Measurements from ENCODE around the gene LYSMD2.
A peak's percentile ranks its signal among the peaks of the same experiment; 100 is the strongest.

LYSMD2 gene

DNA sequence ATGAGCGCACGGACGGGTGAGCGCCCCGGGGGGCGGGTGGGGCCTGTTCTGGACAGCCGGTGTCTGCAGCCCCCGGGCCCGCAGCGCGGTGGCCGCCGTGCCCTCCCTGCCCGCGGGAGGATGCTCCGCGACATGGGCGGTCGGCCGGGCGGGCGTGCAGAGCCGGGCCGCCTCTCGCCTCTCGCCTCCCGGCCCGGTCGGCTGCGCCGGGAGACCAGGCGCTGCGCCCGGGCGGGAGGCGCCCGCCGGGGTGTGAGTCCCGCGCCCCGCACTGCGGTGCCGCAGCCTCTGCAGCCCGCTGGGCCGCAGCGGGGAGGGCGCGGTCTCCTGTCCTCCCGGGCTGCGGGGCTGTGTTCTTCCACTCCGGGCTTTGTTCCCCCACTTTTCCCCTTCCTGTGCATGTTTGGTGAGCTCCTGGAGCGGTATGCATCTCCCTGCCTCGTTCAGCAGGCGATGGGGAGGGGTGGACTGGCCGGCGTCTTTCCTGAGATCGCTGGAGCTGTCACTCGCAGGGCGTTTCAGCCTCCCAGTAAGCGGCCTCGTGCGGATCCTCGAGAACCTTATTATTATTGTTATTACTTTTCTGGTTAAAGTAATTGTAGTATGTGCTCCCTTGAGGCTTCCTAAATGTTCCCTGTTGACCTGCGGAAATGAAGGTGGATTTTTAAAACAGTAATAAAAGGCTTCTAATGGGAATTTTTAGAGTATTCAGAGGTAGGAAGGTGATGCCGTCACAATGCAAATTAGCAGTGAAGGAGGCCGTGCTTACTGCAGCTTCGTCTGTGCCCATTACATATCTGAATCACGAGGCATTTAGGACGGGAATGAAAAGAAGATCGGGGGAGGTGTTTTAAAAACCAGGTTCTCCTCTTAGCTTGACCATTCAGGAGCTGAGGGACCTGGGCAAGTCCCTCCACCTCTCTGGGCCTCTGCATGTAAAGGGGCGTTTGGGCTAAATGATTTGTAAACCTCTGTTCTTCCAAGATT is 14.5 kb upstream of the LYSMD2 start:
- peak in 3 of 4 experiments; percentile 28 to 52 (median 40) for DNase-seq

DNA sequence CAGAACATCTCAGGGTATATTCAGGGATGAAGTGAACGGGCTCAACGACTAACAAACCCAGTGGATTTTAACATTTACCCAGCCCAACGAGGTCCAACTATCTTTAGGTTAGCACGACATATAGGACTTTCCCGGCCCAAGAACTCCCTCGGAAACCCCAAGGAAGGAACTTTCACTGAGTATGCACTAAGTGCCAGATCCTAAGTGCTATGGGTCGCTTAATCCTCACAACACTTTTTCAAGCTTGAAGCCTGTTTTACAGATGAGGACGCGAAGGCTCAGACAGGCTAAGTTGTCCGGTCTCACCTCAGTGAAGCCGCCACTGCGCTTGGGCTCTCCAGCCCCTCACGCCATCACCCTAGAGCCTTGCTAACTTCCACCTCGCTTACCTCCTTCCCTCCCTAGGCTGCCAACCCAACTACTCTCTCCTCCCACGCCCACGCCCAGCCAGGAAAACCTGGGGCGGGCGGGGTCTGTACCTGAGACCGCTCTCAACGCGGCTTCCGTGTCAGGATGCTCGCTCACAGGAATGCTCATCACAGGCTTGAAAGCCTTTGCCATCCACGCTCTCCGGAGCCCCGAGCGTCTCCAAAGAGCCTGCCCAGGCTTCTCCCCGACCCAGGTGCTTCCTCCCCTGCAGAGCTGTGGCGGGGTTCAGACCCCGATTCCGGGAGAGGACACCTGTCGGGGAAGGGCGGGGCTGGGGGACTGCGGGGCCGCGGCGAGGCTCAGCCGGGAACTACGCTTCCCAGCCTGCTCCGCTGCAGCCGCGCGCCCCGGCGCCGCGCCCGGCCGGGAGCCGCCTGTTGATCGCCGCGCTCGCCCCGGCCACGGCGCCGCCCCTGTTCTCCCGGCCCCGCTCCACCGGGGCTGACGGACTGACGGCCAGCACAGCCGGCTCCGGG is 13.6 kb upstream of the LYSMD2 start, which contains the start of gene TMOD2:
TMOD2 (plus strand) TSS at position 806 of the 905 bp plus-strand sequence. CDS start 14,845 bp downstream, outside the sequence.
- DNase-seq: peak in 3 of 4 experiments; percentile 36 to 80 (median 67)

DNA sequence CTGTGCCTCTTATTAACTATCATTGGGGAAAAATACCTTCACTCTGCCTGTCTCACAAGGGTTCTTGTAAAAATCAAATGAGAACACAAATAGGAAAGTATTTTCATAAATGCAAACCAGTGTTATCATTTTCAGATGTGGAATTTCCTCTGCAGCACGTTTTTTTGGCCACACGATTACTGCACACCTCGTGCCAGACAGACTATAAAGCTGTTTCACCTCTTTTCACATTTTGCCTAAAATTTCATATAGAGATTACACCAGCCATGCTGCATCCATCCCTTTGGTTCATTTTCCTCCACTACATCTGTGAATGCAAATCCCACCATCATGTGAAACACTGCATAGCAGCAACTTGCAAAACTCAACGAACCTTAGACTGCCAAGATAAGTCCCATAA is 12.7 kb upstream of the LYSMD2 start:
- DNase-seq: no peak

DNA sequence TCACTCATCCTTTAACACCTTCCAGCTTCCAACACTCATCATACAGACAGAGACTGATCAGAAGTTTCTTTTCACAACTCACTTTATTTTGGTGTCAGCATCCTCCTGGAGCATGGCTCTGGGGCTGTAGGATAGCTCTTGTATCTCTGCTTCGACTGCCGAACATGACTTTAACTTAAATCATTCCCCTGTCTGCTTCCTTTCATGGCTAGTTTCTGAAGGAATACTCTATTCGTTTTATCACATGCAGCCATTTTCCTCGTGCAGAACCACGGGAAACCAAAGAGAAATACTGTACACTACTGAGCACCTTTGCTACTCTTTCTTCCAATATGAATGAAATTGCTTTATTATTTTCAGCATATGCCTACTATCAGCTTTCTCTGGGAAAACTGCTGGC is 11.9 kb upstream of the LYSMD2 start:
- no peak for DNase-seq

DNA sequence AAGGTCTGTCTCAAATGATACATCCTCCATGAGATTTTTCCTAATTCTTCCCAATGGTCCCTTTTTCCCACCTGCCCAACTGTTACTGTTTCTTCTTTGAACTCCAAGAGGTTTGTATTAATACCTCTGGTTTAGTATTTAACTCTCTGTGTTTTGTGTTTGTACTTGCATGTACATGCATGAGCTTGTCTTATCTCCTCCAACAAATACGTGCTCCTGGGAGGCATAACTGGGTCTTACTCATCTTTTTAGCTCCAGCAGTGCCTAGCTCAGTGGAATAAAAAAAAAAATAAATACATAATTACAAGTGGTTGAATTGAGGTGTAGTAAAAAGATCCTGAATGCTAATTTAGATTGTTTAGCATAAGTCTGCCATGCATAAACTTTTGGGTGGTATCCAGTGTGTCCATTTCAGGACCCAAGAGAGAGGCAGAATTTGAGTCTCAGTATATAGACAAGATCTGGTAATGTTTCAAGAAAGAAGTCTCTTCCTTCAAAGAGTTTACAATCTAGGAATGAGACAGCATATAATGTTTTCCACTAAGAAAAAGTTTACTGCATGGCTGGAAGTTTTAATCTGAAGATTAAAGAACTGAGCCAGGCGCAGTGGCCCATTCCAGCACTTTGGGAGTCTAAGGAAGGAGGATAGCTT is 1.7 kb upstream of the LYSMD2 start:
- no peak for DNase-seq

DNA sequence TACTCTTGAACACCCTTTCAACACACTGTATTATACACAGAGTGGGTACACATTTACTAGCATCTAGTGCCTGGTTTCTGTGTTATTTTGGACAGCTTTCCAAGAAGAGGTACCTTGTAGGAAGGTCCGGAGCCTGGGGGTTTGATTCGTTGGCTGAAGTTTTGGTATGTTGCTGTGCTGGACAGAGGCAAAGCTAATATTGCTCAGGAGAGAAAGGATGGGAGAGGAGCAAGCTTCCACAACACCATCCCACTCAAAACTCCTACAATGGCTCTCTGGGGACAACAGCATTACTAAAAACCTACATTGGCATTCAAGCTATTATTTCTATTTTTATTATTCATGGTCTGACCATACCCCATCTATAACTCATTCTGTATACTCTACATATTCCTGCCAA is 1.1 kb upstream of the LYSMD2 start:
- DNase-seq: no peak

DNA sequence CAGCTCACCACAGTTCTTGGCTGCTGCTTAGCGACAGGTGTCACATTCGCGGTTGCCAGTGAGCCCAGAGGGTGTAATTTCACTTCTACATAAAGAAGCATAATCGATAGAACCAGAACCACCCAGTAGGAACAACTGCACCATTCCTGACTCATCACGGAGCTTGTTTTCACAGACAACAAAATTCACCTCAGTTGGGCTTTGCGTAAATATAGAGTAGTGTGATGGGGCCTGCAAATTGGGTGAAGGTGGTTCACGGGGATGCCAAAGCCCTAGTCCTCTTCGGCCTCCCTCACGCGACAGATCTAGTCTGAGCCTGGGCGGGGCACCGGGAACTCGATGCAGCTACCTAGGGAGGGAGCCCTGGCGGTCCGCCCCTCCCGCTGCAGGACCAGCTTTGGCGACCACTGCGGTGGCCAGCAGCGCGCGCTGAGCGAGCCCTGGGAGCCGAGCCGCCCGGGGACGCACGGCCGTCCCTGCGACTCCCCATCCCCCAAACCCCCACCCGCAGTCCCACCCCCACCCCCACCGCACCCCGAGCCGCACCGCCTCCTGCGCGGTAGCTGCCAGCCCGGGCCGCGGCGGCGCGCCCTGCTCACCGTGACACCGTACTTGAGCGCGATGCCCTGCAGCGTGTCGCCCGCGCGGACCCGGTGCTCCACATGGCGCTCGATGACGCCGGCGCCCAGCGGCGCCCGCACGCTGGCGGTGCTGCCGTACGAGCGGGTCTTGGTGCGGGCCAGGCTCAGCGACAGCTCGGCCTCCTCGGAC is 519 bp downstream of the LYSMD2 start:
- DNase-seq: peak in 2 of 4 experiments; percentile 26 to 69

DNA sequence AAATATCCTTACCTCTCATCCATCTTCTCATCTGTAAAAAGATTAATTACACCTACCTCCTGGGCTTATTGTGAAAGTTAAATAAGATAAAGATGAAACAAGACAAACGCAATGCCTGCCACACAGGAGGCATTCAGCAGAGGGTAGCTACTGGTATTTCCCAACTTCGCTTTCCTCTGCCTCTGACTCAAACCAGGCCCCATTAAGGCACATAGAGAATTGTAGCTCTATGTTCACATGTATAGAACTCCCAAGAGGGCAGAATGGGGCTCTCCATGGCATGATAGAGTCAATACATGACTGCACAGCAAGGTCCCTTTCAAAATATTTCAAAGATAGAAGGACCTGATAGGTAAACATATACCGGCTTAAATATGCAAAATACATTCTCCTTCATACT is 1.4 kb downstream of the LYSMD2 start:
- peak in 3 of 4 experiments; percentile 29 to 48 (median 46) for DNase-seq

DNA sequence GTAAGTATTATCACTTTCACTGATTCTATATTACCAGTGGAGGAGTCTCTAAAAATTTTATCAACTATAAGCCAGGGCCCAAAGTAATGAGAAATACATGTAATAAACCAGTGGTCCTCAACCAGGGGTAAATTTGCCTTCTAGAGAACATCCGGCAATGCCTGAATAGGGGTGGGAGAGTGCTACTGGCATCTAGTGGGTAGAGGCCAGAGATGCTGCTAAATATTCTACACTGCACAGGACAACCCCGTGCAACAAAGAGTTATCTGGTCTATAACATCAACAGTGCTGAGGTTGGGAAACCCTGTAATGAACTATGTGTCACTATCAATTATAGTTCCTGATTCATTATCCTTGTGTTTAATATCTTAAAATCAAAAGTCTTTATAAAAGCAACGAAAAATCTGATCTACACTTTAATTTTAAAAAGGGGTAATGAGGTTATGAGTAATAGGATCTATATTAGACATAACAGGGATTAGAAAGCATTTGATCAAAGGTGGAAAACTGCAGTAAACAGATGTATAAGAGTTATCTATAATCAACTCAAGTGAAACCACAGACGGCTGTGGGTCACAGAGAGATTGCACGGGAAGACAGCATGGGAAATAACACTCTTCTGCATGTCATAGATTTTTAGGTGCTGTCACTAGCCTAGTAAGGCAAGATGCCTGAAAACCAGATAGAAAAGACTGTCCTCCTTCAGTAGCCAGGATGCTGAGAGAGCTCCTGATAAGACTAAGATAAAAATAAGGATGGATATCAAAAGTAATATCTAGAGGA is 2.0 kb downstream of the LYSMD2 start:
- DNase-seq: peak in 2 of 4 experiments; percentile 7 to 17

DNA sequence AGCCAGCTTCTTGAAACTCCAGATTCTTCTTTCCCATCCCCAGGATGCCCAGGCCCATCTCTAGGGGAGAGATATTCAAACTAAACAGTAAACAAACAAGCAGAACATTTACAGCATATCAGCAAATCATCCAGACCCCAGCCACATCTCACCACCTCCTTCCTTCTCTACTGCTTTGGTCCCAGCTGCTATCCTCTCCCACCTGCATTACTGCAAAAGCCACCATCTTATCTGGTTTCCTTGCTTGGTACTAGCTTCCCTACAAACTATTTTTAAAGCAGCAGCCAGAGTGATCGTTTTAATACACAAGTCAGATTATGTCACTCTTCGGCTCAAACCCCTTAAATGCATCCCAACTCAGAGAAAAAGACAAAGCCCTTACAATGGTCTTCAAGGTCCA is 4.8 kb downstream of the LYSMD2 start:
- DNase-seq: no peak

DNA sequence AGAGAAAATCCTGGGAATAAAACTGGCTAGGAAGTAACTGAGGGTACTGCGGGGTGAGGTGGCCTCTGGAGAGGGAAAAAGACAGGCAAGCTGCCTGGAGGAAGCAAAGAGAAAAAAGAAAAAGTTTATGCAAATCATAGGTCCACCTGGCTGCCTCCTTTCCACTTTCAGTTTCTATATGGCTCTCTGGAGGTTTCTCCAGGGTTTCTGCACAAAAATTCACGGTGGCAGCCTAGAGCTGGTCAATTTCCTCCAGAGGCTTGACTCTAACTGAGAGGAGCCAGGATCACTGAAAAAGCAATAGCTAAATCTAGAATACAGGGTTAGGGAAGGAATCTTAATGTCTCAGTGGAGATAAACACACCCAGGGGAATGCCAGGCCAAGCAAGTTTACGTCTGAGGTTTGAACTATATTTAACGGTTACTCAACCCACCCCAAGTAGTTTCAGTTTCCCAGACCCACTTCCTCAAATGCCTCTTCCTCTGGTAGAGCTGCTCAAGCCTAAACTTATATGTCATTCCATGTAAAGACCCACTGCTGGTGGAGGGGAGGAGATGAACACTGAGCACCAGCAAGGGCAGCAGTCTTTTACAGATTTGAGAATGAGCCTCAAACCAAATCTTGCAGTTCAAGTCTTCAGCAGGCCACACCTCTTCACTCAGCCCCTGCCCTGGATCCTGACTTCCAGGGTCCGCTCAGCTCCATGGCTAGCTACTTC is 5.7 kb downstream of the LYSMD2 start:
- peak; percentile 80 to 94 (median 88) for DNase-seq

DNA sequence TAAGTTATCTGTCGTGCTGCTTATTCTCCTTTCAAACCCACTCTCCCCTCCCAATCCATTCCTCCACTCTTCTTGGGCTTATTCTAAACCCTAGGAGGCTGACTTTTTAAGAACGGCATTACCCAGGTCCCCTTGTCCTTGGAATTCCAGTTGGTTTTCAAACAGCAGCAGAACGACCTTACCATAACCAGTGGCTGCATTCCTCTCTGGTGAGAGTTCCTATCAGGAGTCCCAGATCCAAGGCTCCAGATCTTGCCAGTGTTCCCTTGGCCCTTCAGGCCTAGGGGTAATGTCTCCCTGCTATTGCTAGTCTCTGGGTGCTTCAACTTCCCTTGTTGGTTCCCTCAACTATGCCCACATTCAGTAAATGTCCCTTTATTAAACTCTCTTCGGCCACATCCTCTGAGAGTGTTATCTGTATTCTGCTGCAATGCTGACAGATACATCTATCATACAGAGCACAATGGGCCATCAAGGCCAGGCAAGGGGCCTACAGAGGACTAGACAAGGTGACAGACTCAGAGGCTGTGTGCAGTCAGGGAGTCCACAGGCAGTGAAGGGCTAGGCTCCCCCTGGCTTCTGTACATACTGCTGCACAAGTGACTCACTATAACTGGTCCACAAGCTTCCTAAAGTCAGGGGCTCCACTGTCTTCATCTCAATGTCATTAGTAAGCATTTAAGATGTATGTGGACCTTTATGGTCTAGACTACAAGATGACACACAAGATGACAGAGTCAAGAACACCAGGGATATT is 10.1 kb downstream of the LYSMD2 start:
- peak in 2 of 4 experiments; percentile 8 to 10 for DNase-seq

DNA sequence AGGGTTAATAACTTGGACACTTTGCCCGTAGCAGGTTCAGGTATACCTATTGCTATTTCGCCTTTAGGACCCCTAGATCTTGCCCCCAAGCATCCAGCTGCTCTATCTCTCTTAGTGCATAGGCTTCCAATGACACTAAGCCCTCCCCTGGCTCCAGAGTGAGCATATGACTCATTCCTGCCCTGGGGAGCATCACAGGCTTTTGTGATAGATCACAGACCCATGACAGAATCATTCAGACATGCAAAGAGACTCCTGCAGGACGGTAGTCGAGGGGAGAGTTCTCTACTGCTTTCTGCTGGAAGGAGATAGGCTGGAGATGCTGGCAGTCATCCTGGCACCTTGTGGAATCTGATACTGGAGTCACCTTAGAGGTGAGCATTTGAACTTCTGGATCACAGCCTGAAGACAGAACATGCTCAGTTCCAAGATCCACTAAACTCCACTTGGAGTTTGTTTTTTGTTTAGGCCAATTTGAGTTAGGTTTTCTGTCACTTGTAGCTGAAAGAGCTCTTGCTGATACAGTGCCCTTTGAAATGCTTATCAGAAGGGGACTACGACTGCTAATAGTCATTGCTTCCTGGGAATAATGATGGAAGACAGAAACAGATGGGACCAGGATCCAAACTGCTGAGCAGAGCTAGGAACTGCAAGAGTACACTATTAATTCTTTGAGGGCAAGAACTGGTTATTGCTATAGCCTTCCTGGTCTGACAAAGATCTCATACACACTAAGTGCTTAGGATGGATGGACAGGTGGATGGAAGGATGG is 11.0 kb downstream of the LYSMD2 start:
- DNase-seq: peak in 1 of 4 experiments; percentile 41

DNA sequence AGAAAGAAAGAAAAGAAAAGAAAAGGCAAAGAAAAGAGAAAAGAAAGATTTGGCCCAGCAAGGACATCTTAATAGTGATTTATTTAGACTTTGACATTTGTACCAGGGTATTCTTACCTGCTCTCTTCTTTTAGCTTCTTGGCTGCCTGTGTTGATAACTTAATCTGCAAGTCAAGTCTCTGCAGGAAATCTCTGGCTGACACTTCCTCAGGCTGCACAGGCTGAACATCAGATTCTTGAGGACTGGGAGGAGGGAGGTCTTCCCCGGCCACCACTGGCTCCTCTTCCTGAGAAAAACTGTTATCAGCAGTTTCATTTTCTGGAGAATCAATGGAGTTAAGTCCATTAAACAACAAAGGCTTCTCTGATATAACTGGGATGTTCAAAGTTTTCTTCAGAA is 12.8 kb downstream of the LYSMD2 start:
- peak in 2 of 4 experiments; percentile 6 to 25 for DNase-seq

DNA sequence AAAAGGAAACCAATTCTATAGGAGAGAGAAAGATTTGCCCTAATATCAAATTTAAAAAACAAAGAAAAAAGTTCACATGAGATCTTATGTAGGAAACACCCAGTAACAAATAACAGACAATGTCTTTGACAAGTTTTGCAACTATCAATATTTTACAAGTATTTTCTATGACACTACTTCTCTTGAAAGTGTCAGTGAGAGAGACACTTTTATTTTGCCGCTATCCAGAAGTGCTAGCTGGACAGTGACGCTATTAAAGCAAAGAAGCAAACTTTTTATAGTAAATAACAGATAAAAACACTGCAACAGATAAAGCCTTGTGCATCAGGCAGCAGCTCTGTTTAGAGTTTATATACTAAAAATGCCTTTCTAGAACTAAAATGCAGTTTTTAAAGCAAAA is 13.3 kb downstream of the LYSMD2 start:
- no peak for DNase-seq

DNA sequence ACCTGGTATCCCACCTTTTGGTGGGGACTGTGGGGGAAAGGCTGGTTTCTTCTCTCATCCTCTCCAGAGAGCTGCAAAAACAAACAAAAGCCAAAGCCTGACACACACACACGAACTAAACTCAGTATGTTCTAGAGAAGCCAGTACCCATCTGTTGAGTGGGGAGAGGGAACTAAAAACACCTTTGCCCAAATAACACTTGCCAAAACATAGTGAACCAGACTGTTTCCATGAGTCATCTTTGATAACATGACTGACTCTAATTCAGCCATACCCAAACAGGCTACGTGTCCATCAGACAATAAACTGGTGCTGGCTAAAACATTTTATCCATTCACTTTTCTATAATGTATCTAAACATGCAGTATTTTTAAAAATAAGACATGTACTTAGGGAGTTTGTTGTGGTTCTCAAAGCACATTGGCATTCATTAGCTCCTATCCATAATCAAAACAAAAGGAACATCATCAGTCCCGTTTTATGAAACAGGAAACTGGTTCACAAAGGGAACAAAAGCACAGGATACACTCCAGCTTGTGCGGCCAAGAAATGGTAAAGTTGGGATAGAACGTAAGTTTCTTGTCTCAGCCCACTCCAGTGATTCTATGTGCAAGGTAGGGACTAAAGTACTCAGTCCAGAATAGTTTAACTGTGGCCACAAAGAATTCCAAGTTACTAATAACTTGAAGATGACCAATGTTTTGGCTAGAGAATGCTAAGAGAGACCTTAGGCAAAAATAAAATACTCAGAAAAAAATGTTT is 16.1 kb downstream of the LYSMD2 start:
- no peak for DNase-seq

DNA sequence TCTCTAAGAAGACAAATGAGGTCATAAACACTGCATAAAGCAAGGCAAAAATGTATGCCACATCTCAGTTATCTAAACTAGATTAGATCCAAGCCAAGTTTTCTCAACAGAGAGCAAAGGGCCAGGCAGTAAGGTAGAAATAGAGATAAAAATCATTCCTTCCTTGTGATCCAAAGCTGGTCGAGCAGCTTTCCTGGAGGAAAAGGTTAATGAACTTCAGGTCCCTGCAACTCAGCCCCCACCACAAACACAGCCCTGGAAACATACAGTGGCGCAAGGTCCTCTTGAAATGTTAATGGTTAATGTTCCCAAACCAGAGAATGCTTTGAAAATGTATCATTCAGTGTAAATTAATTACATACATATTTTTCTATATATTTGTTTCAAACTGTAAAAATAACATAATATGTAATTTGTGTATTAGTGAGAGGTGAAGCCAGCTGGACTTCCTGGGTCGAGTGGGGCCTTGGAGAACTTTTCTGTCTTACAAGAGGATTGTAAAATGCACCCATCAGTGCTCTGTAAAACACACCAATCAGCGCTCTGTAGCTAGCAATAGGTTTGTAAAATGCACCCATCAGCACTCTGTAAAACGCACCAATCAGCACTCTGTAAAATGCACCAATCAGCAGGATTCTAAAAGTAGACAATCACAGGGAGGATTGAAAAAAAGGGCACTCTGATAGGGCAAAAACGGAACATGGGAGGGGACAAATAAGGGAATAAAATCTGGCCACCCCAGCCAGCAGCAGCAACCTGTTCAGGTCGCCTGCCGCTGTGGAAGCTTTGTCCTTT is 17.1 kb downstream of the LYSMD2 start:
- no peak for DNase-seq
